ENCODE results near the gene TMEM170A.
"Not testable (repeated sequence)": the region's sequence is repeated elsewhere in the genome, so short reads cannot be mapped to it uniquely, and the experiment has no call there.

DNA sequence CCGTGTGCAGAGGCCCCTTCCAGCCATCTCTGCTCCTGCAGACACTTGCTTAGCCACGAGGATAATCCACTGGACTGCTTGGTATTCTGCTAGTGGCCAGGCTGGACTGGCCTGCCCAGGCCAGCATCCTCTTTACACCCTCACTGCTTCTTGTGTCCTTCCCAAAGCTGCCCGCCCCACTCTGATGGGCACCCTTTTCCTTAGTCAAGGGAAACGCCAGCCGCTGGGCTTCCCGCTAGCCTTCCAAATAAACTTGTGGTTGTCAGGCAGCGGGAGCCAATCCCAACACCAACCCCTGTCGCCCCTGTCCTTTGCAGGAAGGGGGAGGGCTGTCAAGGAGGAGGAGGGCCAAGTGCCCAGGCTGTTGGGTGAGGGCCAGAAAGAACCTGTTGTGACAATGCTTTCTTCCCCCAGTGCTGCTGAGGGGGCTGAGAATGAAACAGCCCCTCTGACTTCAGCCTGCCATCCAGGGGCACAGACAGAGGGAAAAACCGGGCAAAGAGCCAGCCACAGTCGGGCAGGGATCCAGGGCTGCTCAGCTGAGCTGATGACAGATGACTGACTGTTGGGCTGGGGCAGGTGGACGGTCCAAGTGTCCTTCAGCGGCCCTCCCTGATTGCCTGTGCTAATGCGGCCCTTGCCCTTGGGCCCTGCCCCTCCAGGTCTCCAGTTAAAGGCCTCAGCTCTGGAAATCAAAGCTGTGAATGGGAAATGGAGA, 34.3 kb upstream of the TMEM170A start:
- TF ChIP-seq FOXA1 (IDR thresholded peaks at IDR 0.05); FOXA1 (CRISPR knock-in tag; IDR thresholded peaks at IDR 0.05); ZNF614 (CRISPR knock-in tag; IDR thresholded peaks at IDR 0.05; ENCODE audit: borderline replicate concordance); ZNF3 (CRISPR knock-in tag; IDR thresholded peaks at IDR 0.05); YY1 (IDR thresholded peaks at IDR 0.05; ENCODE audit: insufficient read depth, insufficient replicate concordance, low read depth, low read length); RFXANK (CRISPR knock-in tag; IDR thresholded peaks at IDR 0.05); RXRA (CRISPR knock-in tag; IDR thresholded peaks at IDR 0.05); ZNF317 (CRISPR knock-in tag; IDR thresholded peaks at IDR 0.05); NR2F6 (IDR thresholded peaks at IDR 0.05); NR2F6 (CRISPR knock-in tag; IDR thresholded peaks at IDR 0.05); RNF2 (conservative IDR thresholded peaks at IDR 0.05; ENCODE audit: low read depth): not testable (repeated sequence)
- TF ChIP-seq, protein P1, sequence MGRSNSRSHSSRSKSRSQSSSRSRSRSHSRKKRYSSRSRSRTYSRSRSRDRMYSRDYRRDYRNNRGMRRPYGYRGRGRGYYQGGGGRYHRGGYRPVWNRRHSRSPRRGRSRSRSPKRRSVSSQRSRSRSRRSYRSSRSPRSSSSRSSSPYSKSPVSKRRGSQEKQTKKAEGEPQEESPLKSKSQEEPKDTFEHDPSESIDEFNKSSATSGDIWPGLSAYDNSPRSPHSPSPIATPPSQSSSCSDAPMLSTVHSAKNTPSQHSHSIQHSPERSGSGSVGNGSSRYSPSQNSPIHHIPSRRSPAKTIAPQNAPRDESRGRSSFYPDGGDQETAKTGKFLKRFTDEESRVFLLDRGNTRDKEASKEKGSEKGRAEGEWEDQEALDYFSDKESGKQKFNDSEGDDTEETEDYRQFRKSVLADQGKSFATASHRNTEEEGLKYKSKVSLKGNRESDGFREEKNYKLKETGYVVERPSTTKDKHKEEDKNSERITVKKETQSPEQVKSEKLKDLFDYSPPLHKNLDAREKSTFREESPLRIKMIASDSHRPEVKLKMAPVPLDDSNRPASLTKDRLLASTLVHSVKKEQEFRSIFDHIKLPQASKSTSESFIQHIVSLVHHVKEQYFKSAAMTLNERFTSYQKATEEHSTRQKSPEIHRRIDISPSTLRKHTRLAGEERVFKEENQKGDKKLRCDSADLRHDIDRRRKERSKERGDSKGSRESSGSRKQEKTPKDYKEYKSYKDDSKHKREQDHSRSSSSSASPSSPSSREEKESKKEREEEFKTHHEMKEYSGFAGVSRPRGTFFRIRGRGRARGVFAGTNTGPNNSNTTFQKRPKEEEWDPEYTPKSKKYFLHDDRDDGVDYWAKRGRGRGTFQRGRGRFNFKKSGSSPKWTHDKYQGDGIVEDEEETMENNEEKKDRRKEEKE (IDR thresholded peaks at IDR 0.05) = not testable (repeated sequence)
- TF ChIP-seq, protein P2, sequence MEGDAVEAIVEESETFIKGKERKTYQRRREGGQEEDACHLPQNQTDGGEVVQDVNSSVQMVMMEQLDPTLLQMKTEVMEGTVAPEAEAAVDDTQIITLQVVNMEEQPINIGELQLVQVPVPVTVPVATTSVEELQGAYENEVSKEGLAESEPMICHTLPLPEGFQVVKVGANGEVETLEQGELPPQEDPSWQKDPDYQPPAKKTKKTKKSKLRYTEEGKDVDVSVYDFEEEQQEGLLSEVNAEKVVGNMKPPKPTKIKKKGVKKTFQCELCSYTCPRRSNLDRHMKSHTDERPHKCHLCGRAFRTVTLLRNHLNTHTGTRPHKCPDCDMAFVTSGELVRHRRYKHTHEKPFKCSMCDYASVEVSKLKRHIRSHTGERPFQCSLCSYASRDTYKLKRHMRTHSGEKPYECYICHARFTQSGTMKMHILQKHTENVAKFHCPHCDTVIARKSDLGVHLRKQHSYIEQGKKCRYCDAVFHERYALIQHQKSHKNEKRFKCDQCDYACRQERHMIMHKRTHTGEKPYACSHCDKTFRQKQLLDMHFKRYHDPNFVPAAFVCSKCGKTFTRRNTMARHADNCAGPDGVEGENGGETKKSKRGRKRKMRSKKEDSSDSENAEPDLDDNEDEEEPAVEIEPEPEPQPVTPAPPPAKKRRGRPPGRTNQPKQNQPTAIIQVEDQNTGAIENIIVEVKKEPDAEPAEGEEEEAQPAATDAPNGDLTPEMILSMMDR (CRISPR knock-in tag; IDR thresholded peaks at IDR 0.05) = not testable (repeated sequence)
